ENCODE measurements around the gene NCKAP5.
A peak's percentile ranks its signal among the peaks of the same experiment; 100 is the strongest.
"Not testable (repeated sequence)": the region's sequence is repeated elsewhere in the genome, so short reads cannot be mapped to it uniquely, and the experiment has no call there.

The NCKAP5 gene

DNA sequence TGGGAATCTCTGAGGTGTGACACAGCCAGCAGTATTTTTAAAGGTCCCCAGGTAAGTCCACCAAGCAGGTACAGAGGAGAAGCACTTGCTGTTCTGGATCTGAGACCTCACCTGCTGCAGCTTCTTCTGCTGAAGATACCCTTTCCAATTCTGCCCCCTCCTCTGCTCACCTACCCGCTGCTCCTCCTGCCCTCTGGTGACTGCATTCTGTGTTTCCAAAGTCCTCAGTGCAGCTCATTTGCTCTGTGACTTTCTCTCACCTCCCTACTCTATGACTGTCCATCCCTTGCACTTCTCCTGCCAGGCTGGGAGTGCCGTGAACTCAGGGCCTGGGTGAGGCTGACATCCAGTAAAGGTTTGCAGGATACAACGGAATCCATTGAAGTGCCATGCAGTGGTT lies 693.1 kb downstream of the NCKAP5 start:
- no peak for DNase-seq (ENCODE audit: low spot score)

DNA sequence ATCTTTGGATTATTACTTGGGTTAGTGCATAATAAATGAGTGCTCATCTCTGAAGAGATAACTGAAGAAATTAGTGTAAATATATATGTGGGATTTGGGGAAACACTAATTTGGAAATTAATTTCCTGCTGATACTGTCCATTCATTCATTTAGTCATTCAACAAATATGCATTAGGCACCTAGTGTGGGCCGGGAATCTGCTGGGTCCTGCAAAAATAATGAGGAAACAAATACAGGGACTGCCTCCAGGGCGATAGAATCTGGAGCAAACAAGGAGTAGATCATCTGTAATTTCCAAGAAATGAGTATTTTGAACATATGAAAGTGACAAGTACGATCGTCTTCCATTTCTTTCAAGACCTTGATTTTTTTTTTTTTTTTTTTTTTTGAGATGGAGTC lies 694.5 kb downstream of the NCKAP5 start:
- no peak for DNase-seq (ENCODE audit: low spot score)

DNA sequence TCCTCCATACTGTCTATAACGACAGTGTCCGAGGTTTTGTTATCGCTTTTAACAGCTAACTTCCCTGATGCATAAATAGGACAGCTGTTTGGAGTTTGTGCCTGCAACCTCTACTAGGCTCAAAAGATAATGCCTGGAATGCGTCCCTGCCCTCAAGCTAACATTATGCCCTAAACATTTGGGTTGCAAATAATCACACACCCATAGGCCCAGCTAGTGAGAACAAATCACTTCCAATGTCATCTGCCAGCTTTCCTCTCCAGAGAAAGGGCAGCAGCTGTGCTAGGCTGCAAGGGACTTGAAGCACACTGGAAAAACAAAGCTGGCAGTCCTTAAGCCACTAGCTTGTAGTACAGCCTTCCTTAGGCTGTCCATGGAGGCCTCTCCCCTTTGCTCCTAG lies 696.4 kb downstream of the NCKAP5 start:
- no peak for DNase-seq (ENCODE audit: low spot score)

DNA sequence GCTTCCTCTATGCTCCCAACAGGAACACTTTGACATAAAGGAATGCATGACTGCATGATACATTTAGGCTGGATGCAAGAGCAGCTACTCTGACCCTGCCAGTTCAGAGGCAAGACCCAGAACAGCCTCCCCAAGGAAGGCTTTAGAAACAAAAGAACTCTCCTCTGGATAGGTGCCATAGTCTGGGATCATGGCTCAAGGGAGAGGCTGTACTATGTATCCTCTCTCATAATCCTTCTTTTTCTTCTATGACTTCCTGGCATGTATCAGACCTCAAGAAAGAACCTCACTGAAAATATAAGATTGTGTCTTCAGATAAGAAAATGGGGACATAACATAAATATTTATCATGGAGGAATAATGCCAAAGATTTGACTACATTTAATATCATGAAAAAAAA lies 704.3 kb downstream of the NCKAP5 start:
- DNase-seq (ENCODE audit: low spot score) = no peak

DNA sequence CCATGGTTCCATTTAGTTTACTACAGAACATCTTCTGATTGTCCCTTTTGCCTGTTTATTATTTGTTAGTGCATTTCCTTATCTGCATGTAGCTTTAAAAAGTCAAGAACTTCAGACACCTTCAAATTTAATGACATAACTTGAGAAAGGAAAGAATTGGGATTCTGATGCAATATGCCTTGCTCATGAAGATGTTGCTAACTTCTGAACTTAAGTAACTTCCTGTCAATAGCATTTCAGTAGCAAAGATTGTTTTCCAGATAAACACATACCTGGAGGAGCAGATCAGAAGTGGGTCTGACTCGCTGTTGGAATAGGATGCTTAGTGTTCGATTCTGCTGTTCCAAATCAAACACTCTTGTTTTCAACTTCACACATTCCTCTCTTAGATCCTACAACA lies 708.0 kb downstream of the NCKAP5 start:
- no peak for DNase-seq (ENCODE audit: low spot score)

DNA sequence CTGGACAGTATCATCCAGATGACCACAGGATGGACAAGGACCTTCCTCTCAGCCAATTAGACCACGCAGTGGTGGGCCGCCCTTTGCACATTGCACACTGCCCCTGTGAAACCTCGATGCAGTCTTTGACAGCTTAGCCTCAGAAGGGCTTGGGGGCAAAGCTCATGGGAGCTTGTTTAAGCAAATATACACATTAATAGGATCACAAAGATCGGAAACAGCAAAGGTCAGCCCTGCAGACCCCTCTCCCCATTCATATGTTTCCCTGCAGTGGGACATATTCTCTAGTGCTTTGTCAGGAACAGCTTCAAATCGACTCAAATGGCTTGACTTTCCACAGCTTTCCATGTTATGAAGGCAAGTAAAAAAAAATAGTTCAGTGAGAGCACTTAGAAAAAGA lies 708.7 kb downstream of the NCKAP5 start:
- no peak for DNase-seq (ENCODE audit: low spot score)

DNA sequence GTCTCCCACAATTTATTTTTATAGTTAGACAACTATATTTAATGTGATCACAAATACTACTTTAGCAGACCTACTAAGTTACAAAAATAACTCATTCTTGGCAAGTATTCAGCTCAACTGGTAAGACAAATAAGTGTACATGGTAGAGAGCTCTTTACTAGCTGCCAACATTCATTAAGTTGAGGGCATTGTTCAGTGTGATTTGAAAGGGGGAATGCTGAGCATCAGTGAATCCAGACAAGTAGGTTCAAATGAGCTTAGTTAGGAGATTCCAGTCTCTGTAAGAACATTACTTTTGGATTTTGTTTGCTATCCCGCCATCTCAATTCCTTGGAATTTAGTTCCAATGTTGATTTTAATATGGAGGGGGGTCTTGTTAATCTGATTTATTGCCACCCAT lies 710.9 kb downstream of the NCKAP5 start:
- no peak for DNase-seq (ENCODE audit: low spot score)

DNA sequence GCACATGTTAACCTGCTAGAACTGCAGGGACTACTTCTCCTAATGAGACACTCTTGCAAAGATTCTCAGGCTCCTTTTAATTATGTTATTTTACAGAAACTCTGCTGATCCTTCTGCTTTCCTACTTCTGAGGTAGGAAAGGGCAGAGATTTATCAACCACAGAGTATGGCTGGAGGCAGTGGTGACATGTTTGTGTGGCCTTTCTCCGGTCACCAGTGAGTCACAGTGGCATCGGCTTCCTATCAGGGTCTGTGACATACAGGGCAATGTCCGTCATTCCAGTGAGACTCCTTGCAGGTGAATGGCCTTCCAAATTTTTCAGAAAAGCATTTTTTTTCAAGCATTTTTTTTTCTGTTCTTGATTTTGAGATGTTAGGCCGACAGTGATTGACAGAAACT lies 717.6 kb downstream of the NCKAP5 start:
- DNase-seq (ENCODE audit: low spot score) = no peak

DNA sequence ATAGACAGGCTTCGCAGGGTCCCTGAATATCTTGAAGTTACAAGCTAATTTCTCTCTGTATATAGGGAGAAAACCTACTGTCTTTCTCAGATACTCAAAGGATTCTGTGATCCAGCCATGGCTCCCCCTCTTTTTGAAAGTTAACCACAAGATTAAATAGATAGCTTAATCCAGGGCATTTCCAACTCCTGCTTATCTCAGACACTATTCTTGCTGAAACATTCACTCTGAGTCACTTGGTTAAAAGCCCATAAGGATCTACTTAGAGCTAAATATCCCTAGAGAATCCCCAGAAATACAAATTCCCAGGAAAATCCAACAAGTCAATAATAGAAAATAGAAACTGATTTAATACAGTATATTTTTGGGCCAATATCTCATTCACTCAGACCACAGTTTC lies 719.1 kb downstream of the NCKAP5 start:
- peak; percentile 12 for DNase-seq (ENCODE audit: low spot score)

DNA sequence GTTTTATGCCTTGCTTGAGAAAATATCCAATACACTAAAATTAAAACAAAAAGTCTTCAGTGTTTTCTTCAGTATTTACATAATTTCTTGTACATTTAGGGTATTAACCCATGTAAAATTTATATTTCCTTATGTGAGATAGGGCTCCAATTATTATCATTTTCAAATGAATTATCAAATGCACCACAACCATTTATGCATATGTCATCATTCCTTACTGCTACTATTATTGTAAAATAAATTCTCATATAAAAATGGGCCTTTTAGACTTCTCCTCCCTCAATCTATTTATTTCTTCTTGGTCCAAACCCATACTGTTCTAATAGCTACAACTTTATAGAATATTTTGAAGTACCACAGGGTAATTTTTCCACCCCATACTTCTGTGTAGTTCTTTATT lies 722.9 kb downstream of the NCKAP5 start:
- DNase-seq (ENCODE audit: low spot score) = no peak

DNA sequence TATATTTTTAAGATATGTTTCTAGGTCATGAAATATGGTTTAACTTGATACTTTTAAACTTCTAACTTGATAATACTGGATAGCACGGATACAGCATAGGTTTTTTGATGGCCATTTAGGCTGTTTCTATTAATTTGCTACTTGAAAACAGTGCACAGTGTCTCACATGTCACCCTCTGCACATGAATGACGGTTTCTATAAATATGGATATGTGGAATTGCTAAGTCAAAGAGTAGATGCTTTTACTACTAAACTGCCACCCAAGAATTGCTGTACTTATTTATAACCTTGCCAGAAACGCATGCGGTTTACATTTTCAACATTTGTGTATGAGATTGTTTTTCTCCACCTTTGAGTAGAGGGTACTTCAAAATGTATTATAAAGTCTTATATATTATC lies 723.7 kb downstream of the NCKAP5 start:
- DNase-seq (ENCODE audit: low spot score) = no peak

DNA sequence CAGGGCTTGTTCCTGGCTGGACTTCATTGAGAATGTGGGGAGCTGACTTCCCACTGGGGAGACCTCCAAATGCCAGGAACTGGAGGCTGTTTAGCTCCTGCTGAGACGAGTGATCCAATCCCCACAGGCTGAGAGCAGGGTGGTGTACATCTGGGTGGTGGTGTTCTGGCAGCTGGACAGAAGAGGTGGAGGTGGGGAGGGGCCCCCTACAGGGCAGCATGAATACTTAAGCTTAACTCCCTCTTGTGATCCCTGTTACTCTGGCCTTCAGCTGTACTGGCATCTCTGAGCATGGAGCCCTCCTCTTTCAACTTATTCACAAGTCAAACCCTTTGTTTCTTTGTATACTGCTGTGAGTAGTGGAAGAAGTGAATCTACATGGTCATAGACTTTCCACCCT lies 730.5 kb downstream of the NCKAP5 start:
- no peak for DNase-seq (ENCODE audit: low spot score)

DNA sequence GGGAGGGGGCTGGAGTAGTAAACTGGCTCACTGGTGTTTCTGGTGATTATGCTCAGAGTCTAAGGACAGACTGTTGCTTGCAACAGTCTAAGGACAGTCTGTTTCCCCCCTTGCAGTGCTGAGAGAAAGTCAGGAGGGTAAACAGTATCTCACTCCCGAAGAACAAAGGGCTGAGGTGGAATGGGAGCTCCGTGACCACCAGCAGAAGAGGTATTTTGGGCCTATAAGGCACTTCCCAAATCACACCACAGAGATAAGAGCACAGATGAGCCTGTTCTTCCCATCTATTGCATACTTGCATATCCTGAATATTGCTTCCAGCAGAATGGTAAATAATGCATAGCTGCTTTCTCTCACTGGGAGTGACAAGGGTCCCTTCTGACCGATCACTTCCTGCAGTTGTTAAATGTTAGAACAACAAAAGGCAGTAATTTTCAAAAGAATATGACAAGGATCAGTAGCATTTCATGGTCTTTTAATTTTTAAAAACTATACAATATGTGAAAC lies 737.9 kb downstream of the NCKAP5 start:
- no peak for DNase-seq (ENCODE audit: low spot score)

DNA sequence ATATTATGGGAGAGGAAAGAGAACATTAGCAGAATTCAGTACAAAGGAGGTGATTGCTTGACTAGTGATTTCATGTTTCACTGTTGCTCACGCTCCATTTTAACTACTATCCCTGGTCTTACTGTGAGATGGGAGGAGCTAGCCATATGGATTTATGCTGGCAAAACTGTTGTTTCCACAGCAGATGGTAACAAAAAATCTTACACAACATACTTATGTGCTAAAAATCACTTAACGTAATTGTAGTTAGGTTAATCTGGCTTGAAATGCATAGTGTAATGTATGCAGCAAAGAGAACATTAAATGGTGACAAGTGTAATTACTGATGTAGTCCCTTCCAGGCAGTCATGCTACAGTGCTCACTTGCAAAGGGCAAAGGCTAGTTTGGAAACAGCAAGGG lies 742.7 kb downstream of the NCKAP5 start:
- DNase-seq (ENCODE audit: low spot score) = no peak

DNA sequence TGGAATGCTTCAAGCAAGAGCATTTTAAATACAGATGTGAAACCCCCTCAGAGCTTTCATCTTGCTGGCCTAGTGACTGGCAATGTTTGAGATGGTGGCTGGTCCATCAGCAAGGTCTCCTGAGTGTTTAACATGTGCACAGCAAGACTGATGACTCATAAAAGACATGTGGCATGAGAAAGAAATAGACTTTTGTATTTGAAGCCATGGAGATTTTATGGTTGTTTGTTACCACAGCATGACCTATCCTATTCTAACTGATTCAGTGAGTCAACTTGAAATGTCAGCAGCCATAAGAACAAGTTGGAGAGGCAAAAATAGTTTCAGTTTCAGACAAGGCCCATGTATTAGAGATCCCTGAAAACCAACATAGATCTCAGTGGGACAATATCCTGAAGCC lies 743.5 kb downstream of the NCKAP5 start:
- peak; percentile 11 for DNase-seq (ENCODE audit: low spot score)

DNA sequence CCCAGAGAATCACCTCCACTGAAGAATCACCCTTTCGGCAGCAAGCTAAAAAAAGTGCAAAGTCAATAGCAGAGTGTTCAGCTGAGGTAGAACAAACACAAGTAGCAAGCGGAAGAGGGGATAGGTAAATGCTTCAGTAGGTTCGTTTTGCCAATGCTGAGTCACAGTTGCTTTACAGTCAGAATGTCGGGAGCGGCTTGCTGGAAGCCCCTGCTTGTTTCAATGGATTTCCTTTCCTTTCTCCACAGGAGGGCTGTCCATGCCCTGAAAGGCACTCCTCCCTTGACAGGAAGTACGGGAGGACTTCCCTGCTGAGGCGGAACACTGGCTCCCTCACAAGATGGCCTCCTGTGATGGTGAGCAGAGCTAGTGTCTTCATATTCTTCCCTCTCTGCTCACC lies 752.0 kb downstream of the NCKAP5 start:
- no peak for DNase-seq (ENCODE audit: low spot score)

DNA sequence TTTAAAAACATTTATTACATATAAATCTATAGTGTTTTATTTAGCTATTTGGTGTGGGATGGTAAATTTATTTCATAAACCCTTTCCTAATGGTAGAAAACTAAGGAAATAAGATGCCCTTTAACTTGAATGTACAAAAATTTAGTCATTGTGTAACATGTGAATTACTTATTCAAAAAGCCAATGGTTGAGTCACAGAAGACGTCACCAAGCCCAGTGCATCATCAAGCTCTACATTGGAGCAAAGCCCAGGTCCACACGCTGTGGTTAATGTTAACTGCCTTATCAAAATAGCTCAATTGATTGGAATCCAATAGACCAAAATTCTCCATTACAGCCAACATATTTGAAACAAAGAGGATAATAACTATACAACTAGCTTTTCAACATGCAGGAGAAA lies 752.7 kb downstream of the NCKAP5 start:
- peak; percentile 53 for DNase-seq (ENCODE audit: low spot score)

DNA sequence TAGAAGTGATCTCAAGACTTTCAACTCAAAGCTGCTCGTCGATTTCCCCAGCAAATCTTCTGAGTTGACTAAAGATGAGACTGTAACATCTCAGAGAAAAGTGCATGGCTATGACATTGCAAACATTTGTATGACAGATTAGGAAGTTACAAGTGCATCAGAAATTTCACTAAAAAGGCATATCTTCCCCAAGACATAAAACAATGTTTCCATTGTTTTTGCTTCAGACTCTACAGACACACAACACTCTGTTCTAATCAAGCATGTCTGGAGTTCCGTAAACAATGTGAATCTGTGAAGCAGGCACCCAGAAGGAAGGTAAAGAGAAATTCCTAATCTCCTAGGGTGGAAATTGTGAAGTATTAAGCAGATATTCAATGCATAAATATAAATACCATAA lies 753.6 kb downstream of the NCKAP5 start:
- no peak for DNase-seq (ENCODE audit: low spot score)

DNA sequence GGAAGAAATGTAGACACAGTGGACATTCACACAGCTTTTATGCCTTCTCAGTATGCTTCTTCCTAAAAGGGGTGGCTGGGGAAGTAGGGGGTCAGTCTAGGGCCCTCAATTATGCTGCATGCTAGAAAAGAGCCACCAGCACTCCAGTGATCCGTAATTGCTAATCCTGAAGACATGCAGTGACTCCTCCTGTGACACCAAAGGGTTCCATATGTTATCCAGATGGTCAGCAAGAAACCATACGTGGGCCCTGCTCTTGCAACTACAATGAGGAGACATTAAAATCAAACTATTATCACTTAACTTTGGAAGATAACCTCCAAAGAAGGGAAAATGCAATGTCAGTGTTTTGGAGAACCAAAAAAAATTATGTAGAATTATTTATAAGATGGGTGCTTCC lies 754.8 kb downstream of the NCKAP5 start:
- no peak for DNase-seq (ENCODE audit: low spot score)

DNA sequence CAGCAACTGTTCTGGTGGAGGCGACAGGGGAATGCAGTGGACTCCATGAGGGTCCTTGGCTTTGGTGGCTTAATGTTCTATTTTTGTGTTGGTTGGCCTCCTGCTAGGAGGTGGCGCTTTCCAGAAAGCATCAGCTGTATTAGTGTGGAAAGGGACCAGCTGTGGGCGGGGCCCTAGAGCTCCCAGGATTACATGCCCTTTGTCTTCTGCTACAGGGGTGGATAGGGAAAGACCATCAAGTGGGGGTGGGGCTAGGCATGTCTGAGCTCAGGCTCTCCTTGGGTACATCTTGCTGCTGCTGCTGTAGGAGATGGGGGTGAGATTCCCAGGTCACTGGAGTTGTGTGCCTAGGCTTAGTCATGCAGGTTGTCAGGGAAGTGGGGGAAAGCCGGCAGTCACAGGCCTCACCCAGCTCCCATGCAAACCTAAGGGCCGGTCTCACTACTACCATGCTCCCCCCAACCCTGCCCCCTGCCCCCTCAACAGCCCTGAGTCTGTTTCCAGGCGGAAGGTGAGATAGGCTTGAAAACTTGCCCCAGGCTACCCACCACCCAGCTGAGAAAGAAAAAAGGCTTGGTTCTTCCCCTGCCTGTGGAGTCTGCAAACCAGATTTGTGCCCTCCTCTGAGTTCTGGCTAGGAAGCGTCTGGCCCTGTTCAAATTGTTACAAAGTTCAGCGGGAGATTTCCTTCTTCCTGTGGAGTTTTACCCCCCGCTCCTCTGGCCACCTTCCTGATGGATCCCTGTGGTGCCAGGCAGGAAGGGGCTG lies 756.9 kb downstream of the NCKAP5 start:
- no peak for DNase-seq (ENCODE audit: low spot score)

DNA sequence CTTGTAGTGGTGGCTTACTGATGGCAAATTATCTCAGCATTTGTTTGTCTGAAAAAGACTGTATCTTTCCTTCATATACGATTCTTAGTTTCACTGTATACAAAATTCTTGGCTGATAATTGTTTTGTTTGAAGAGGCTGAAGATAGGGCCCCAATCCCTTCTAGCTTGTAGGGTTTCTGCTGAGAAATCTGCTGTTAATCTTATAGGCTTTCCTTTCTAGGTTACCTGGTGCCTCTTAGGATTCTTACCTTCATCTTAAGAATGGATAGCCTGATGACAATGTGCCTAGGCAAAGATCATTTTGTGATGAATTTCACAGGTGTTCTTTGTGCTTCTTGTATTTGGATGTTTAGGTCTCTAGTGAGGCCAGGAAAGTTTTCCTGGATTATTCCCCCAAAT lies 758.3 kb downstream of the NCKAP5 start:
- not testable (repeated sequence) for DNase-seq (ENCODE audit: low spot score)

DNA sequence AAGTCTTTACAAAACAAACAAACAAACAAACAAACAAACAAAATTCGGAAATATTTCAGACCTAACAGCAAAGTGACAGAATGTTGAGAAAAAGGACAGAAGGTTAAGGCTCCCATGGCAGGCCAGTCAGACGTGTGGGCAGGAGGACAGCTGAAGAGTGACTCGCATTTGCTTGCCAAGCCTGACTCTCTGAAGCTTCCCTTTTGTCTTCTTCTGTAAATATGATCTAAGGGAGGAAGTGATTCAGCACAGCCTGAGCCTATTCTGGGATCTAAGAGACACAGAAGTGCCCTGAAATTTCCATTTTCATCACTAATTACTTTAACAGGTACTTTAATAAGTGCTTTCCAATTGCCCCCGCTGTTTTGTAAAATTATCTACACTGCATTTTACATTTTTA lies 764.2 kb downstream of the NCKAP5 start:
- DNase-seq (ENCODE audit: low spot score) = peak; percentile 19

DNA sequence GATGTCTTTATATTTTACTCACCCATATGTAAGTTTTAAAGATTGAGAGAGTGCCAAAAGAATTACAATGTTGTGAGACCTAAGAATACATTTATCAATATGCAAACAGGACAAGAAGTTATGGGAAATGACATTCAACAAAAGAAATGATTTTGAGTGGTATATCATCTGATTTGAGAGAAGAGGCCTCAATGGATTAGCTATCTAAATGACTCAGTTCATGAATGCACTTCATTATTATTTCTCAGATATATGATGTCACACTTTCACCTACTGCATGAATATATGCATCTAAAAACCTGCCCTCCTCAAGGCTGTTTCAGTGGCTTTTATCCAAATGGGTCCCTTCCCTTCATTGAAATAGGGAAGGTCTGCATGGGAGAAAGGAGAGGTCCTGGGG lies 769.9 kb downstream of the NCKAP5 start:
- no peak for DNase-seq (ENCODE audit: low spot score)

DNA sequence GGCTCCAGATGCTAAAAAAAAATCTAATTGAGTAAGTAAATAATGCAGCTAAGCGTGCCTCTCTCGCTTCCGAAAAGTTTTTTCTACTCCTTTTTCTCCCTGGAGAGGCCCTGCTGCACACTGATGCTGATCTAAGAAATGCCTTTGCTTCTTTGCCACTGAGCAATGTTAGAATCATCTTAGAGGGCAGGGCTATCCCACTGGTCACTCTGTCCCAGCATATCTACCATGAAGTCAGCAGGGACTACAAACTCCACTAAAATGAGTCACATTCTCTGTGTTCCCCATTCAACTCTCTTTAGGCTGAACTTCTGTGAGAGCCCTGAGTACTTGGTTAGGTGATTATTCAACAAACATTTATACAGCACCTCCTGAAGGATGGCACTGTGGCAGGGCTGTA lies 770.7 kb downstream of the NCKAP5 start:
- peak; percentile 55 for DNase-seq (ENCODE audit: low spot score)

Measured in hepatic stellate cell (primary cell).